Kidney (tissue), 14 donors: ENCODE results near the gene RAPGEF4. TPM values are rescaled to one million over a fixed set of nuclear protein-coding genes. Genes with fewer than 3 reads are reported as not detected.

Source experiments
- DNase-seq, 5 donors: peaks; one replicate each; pipeline ENCODE4 v3.0.0-alpha.2; 2013 to 2020
- FAIRE-seq: peaks from 2 replicates; lab custom pipeline; 2012; peaks lifted over from hg19 to GRCh38; lab: Jason Lieb, UNC
- H3K27ac ChIP-seq, 2 donors: one replicate each; pipeline ENCODE4 v1.7.0; 2013; ENCODE audit warnings: low read depth in 2 of 2, low read length in 2 of 2, inconsistent platforms in 1 of 2
- H3K27me3 ChIP-seq: one replicate; pipeline ENCODE4 v1.7.1; 2013; ENCODE audit warnings: low read length, inconsistent platforms; ENCODE audit not compliant: control insufficient read depth, insufficient read depth
- H3K36me3 ChIP-seq, 3 donors: one replicate each; pipeline versions ENCODE4 v1.7.0 to v1.7.1; 2013; ENCODE audit warnings: low read length in 3 of 3, control low read depth in 1 of 3, inconsistent platforms in 1 of 3; ENCODE audit not compliant: insufficient read depth in 3 of 3, control insufficient read depth in 2 of 3
- H3K4me1 ChIP-seq, 3 donors: one replicate each; pipeline versions ENCODE4 v1.7.0 to v1.7.1; 2013; ENCODE audit warnings: low read length in 3 of 3, inconsistent platforms in 1 of 3, low read depth in 1 of 3; ENCODE audit not compliant: control insufficient read depth in 2 of 3, insufficient read depth in 2 of 3
- H3K4me3 ChIP-seq, 3 donors: one replicate each; pipeline versions ENCODE4 v1.7.0 to v1.8.1; 2013; ENCODE audit warnings: low read length in 3 of 3, control low read depth in 1 of 3, inconsistent platforms in 1 of 3
- H3K9ac ChIP-seq, 3 donors: one replicate each; pipeline versions ENCODE4 v1.7.0 to v1.7.1; 2013; ENCODE audit warnings: low read length in 3 of 3, control low read depth in 1 of 3, inconsistent platforms in 1 of 3
- H3K9me3 ChIP-seq, 3 donors: one replicate each; pipeline versions ENCODE4 v1.7.0 to v1.7.1; 2013; ENCODE audit warnings: low read length in 3 of 3, control low read depth in 1 of 3, inconsistent platforms in 1 of 3; ENCODE audit not compliant: control insufficient read depth in 2 of 3, insufficient read depth in 1 of 3
- CTCF ChIP-seq: IDR thresholded peaks from 3 replicates; pipeline ENCODE4 v1.5.1; 2012; ENCODE audit warnings: mild to moderate bottlenecking, moderate library complexity, borderline replicate concordance; ENCODE audit not compliant: insufficient read depth; ENCODE audit errors: extremely low read depth
- intact Hi-C: fragments of 100-400 bp; cut with DNase I; formaldehyde crosslinking; loops from one replicate; pipeline ENCODE4 v1.11.1; 2022
- polyA plus RNA-seq: library from polyadenylated mRNA; stranded (reverse); fragments of 350-450 nt; fragmentation: Illumina TruSeq; extraction: RNeasy Lipid Tissue Mini Kit (QIAGEN cat#74804); gene quantifications from one replicate; pipeline ENCODE4 v1.2.3, GENCODE V29; 2014; ENCODE audit warnings: low read depth, low replicate concordance; ENCODE audit not compliant: insufficient read depth
- total RNA-seq: library from RNA; stranded (reverse); fragmentation: NEBNext Ultra II Directional; extraction: Animal tissue kit (Norgen Biotek cat#: 25700); gene quantifications from one replicate; pipeline ENCODE4 v1.2.1, GENCODE V29; 2021
- donor health status: control.
- donor health status: control.
- donor health status: control.
- donor health status: control.
- donor health status: control.
- donor health status: DM: yes; HTN: yes; CAD: no.
- donor health status: Normal renal cell carcinoma (clear cell type).

Gene RAPGEF4
- total and polyA plus RNA-seq, 2 donors from 2014 or later = 3.8 to 13.6 TPM

DNA sequence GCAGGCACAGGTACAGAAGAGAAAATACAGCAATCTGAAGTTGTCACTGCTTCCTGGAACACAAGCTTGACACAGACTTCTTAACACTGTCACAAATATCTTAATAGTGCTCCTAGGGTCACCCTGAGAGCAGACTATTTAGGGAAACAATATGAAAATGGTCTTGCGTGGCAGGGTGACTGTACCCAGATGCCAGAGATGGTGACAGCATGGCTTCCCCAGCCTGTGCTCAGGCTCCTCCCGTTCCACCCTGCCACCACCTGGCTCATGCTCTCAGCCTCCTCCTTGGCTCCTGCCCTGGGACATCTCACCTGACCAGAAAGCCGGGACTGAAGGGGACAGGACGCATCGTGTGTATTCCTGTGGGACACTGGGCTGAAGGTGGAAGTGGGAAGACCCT lies 111.5 kb downstream of the RAPGEF4 start:
- no peak for TF ChIP-seq CTCF
- Histone ChIP-seq H3K27me3 (no peaks in the 10 kb centered on the region), H3K27ac (no peak overlapping the region), H3K9me3 (no peaks in the 10 kb centered on the region), H3K36me3 (no peaks in the 10 kb centered on the region), H3K4me1 (peaks cover 0 to 4% (median 0%) of the 10 kb centered on the region in 3 donors), H3K4me3 (no peak overlapping the region), H3K9ac (no peak overlapping the region)
- DNase-seq (no peak), FAIRE-seq (no peak)
- intact Hi-C loops = no loop called here

GRCh38 chr2:172848519-172848918 lies 112.9 kb downstream of the RAPGEF4 start:
- H3K9ac ChIP-seq = no peak overlapping the region
- H3K4me1 ChIP-seq = peaks cover 0 to 4% (median 0%) of the 10 kb centered on the region in 3 donors
- no peaks in the 10 kb centered on the region for H3K27me3 ChIP-seq
- H3K36me3 ChIP-seq = no peaks in the 10 kb centered on the region
- H3K9me3 ChIP-seq = no peaks in the 10 kb centered on the region
- no peak overlapping the region for H3K27ac ChIP-seq
- H3K4me3 ChIP-seq = no peak overlapping the region
- intact Hi-C loops = no loop called here
- no peak for TF ChIP-seq CTCF
- DNase-seq (peak in 3 of 5 donors; percentile 12 to 68 (median 60)), FAIRE-seq (no peak)

DNA sequence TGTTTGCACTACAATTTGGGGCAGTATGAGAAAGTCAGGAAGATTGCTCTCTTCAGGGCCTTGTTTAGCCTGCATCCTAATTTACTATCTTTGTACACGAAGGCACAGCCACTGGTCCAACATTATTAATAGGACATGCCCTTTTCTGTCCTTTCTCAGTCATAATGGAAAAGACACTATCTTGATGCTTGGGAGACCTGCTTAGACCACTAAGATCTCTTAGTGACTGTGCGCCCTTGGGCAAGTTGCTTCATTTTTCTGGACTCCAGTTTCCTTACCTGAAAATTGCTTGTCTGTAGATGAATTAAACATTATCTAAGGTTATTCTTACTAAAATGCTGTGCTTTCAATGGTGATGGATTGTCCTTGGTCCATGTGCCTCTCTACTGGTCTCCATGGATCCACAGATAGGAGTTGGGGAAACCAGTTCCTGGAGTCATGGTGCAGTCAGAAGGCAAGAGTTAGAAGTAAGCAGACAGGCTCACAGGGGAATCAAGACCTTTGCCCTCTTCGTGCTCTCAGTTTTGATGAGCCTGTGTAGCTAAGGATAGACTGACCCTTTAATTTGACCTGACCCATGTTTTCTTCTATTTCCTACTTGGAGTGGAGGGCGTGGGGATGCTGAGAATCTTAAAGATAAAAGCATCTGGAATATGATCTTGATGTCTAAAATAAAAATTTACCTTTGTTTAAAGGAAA lies 114.0 kb downstream of the RAPGEF4 start:
- no peak for FAIRE-seq
- no peaks in the 10 kb centered on the region for H3K27me3 ChIP-seq

More for the DNA sequence above, 114.0 kb downstream of the RAPGEF4 start:
- no peak for TF ChIP-seq CTCF
- Histone ChIP-seq H3K4me1 (no peaks in the 10 kb centered on the region), H3K9ac (no peak overlapping the region), H3K9me3 (no peaks in the 10 kb centered on the region), H3K36me3 (no peaks in the 10 kb centered on the region), H3K27ac (no peak overlapping the region), H3K4me3 (no peak overlapping the region)
- DNase-seq = no peak
- intact Hi-C loops = no loop called here
